ENCODE measurements around the gene FANCD2. TPM values are rescaled to one million over a fixed set of nuclear protein-coding genes. Genes with fewer than 3 reads are reported as not detected.
"Not testable (repeated sequence)": the region's sequence is repeated elsewhere in the genome, so short reads cannot be mapped to it uniquely, and the experiment has no call there.

The FANCD2 gene
- 7.1 and 13.6 TPM in 2 replicates for total RNA-seq (2014; rRNA removed; shearing (Covaris generic); ENCODE audit: low replicate concordance)

DNA sequence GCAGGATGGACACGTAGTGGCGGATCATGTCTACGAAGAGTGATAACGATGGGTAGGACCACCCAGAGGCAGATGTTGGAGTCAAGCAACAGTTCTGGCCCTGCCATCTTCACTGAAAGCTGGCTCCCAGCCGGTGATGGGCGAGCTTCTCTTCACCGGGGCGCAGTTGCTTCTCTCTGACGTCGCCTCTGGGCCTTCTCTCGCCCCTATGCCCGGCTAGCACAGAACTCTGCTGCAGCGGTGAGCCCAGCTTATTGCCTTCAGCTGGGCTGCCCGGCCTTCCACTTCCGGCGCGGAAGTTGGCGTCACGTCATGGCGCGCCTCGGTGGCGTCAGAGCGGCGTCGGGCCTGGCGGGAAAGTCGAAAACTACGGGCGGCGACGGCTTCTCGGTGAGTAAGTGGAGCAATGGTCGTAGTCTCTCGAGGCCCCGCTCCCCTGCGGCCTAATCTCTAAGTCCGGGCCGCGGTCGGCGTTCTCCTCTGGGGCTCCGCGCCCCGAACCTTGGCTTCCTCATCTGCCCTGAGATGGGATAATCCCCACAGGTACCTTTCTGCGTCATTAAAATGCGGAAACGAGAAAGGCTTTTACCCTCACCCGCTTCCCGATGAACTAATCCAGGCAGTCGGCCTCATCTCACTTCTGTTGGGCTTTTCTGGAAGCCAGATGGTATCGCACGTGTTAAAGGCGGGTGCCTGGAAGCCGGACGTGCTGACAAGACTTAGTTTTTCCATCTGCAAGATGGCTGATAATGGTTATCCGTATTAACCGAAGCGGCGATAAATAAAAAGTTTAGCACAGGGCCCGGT, at the start of gene FANCD2:
FANCD2 (plus strand) TSS at position 354 of the 807 bp plus-strand sequence. CDS start 2,221 bp downstream, outside the sequence.
- H3K27me3 ChIP-seq, result no peaks in the 10 kb centered on the region
- H3K4me3 ChIP-seq, result peak within 1 kb of the TSS; percentile 57
- no peaks in the 10 kb centered on the region for H3K9me3 ChIP-seq
- peaks cover 3% of the 10 kb centered on the region; the same call in 1 of the 2 replicates for H3K36me3 ChIP-seq
- DNase-seq, result peak; percentile 81

DNA sequence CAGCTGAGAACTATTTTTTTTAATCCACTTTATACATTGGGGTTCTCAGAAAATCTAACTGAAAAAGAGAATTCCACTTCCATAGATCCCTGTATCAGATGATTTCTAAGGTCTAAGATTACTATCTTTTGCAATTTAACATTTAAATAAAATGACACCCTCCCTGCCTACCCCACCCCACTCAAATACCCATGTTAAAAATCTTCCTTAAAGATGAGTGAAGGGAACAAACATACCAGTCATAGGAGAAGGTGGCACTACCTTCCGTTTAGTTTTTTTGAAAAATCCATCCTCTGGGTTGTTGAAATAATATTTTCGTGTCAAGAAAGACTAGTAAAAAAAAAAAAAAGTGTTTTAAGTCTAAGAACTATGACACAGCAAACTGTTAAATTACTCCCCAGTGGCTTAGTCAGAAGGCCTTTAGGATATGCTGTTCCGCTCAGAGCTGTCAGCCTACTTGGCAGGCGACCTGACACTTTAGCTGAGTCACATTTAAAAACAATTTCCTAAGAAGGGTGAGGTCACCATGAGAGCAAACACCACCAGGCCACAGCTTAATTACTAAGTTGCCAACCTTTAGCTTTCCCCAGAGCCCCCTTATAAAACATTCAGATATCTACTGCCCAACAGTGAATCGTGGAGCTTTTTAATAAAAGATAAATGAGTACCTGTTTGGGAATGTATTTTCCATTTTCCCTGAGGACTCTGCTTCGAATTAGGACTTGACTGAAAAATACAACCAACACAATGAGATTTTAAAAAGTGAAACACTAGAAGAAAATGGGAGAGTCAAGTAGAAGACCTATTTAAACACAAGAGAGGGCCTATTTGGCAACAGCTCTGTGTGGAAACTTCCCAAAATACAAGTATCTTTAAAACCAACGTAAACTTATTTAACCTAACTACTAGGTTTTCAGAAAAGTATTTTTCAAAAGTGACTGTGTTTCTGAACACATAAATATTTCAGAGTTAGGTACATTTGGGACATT, 49.2 kb upstream of the FANCD2 start:
- no peak overlapping the region for H3K4me3 ChIP-seq
- no peaks in the 10 kb centered on the region for H3K27me3 ChIP-seq

DNA sequence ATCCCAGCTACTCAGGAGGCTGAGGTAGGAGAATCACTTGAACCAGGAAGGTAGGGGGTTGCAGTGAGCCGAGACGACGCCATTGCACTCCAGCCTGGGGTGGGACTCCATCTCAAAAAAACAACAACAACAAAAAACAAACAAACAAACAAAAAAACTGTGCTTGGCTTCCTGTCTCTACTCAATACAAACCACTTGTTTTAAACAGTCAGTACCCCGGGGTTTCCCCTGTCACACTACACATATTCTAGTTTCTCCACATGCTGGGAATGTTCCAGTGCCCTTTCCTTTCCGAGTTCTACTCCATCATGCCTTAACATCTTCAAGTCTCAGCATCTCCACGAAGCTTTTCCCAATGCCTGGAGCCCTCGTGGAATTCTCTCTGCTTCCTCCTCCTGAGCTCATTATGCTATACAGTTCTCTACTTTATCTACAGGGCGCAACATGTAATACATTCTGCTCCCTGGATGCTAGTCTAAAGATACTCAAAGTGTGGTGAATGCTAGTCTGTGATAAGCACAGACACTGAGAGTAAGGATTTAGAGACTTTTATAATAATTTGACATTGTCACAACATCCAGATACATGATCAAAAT, 47.4 kb upstream of the FANCD2 start:
- H3K9me3 ChIP-seq, result no peaks in the 10 kb centered on the region
- no peaks in the 10 kb centered on the region for H3K27me3 ChIP-seq
- peaks cover 2% of the 10 kb centered on the region; the same call in 1 of the 2 replicates for H3K36me3 ChIP-seq
- no peak for DNase-seq
- no peak overlapping the region for H3K4me3 ChIP-seq

More for the DNA sequence above, 49.2 kb upstream of the FANCD2 start:
- H3K9me3 ChIP-seq, result no peaks in the 10 kb centered on the region
- peak; percentile 83 for DNase-seq
- H3K36me3 ChIP-seq, result peaks cover 8% of the 10 kb centered on the region; the same call in 1 of the 2 replicates

DNA sequence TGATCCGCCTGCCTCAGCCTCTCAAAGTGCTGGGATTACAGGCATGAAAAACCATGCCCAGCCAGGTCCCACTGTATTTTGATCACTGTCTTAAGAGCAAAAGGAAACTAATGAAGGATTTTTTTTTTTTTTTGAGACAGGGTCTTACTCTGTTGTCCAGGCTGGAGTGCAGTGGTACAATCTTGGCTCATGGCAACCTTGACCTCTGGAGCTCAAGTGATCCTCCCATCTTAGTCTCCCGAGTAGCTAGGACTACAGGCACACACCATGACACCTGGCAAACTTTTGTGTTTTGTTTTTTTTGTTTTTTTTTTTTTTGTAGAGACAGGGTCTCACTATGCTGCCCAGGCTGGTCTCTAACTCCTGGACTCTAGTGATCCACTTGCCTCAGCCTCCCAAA, 46.0 kb upstream of the FANCD2 start:
- no peak overlapping the region for H3K4me3 ChIP-seq
- H3K9me3 ChIP-seq, result no peaks in the 10 kb centered on the region
- H3K27me3 ChIP-seq, result no peaks in the 10 kb centered on the region
- peaks cover 2% of the 10 kb centered on the region; the same call in 1 of the 2 replicates for H3K36me3 ChIP-seq
- DNase-seq, result no peak

DNA sequence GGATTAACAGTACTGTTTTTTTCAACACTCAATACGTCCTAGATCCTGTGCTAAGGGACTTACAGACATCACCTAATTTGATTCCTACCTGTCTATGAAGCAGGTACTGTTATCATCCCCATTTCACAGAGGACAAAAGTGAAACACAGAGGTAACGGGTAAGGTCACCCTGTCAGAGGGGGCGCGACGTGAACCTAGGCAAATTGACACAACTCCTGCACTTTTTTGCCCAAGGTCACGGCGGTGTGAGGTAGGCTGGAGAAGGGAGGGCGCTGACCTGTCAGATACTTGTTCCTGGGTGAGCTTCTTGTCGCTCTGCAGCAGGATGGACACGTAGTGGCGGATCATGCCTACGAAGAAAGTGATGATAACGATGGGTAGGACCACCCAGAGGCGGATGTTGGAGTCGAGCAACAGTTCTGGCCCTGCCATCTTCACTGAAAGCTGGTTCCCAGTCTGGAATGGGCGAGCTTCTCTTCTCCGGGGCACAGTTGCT, 40.0 kb upstream of the FANCD2 start:
- H3K36me3 ChIP-seq, result no peaks in the 10 kb centered on the region; the same call in 1 of the 2 replicates
- no peaks in the 10 kb centered on the region for H3K27me3 ChIP-seq
- no peak for DNase-seq
- no peaks in the 10 kb centered on the region for H3K9me3 ChIP-seq
- peak overlapping the region; percentile 82 for H3K4me3 ChIP-seq

DNA sequence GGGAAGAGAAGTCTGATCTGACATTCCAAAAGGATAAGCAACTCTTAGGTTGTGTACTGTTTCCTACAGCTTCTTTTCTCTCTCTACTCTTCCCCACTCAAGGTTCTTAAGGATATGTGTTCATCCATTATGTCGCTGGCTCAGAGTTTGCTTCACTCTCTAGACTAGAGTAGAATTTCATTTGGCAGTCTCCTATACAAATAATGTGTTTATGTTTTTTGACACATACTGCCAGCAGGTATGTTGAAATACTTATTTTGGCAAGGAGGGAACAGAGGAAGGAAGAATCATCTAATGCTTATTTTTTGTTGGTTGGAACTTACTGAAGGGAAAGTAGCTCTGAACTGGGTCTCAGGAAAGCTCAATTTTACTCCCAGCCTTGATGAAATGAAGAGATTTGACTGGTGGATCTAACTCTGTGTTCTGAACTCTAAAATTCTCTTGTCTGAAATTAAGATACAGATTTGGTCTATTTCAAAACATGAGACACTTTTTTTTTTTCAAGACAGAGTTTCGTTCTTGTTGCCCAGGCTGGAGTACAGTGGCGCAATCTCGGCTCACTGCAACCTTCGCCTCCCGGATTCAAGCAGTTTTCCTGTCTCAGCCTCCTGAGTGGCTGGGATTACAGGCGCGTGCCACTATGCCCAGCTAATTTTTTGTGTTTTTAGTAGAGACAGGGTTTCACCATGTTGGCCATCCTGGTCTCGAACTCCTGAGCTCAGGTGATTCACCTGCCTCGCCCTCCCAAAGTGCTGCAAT, 32.0 kb upstream of the FANCD2 start:
- Histone ChIP-seq H3K9me3 (no peaks in the 10 kb centered on the region), H3K4me3 (no peak overlapping the region), H3K36me3 (peaks cover 23% of the 10 kb centered on the region), H3K27me3 (no peaks in the 10 kb centered on the region)
- DNase-seq, result no peak

DNA sequence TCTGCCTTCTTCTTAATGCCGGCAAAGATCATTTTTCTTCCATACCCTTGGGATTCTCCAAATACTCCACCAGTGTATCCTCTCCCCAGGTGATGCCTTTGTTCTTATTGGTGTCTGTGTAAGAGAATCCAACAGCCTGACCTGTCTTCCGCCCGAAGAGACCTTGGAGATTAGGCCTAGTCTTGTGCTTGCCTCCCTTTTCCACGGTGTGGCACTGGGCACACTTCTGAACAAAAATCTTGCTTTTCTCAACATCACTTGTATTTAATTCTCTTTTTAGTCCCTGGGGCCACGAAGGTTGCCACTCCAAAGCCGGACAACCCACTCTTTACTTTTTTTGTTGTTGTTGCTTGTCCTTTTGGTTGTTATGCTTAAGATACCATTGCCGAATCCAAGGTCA, 25.6 kb upstream of the FANCD2 start:
- Histone ChIP-seq H3K4me3 (no peak overlapping the region), H3K36me3 (peaks cover 26% of the 10 kb centered on the region), H3K27me3 (no peaks in the 10 kb centered on the region), H3K9me3 (no peaks in the 10 kb centered on the region)
- DNase-seq, result no peak

DNA sequence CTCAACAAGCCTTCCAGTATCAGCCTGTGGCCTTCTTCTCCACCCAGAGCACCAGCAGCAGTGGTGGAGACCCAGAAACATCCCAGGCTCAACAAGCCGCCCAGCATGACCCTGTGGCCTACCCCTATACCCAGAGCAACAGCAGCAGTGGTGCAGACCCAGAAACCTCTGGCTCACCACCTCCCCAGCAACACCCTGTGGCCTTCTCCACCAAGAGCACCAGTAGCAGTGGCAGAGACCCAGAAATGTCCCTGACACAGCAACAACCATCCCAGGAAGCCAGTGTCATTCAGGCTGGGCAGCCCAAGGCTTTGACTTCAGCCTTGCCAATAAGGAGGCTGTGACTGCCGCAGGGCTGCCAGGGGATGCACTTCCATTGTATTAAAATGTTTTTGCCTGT, 23.3 kb upstream of the FANCD2 start:
- DNase-seq, result no peak
- Histone ChIP-seq H3K36me3 (peaks cover 17% of the 10 kb centered on the region), H3K9me3 (no peaks in the 10 kb centered on the region), H3K4me3 (no peak overlapping the region), H3K27me3 (no peaks in the 10 kb centered on the region)

DNA sequence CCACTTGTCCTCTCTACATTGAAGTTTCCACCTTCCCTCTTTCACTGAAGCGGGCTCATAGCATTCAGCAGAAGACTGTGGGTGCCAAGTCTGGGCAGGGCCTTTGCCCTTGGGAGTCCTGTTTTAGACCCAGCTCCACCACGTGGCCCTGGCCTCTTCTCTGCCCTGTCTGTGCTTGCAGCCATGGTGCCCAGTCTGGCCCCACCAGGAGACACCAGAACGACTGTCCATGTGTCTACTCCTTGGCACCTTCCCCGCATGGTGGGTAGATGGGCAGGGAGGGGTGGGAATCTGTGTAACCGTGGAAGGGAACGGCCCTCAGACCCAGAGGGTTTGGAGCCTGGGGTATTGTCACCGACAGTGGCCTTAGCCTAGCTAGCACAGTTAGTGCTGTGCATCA, 21.7 kb upstream of the FANCD2 start:
- H3K27me3 ChIP-seq, result no peaks in the 10 kb centered on the region
- peaks cover 8% of the 10 kb centered on the region for H3K36me3 ChIP-seq
- H3K4me3 ChIP-seq, result no peak overlapping the region
- no peaks in the 10 kb centered on the region for H3K9me3 ChIP-seq
- no peak for DNase-seq

DNA sequence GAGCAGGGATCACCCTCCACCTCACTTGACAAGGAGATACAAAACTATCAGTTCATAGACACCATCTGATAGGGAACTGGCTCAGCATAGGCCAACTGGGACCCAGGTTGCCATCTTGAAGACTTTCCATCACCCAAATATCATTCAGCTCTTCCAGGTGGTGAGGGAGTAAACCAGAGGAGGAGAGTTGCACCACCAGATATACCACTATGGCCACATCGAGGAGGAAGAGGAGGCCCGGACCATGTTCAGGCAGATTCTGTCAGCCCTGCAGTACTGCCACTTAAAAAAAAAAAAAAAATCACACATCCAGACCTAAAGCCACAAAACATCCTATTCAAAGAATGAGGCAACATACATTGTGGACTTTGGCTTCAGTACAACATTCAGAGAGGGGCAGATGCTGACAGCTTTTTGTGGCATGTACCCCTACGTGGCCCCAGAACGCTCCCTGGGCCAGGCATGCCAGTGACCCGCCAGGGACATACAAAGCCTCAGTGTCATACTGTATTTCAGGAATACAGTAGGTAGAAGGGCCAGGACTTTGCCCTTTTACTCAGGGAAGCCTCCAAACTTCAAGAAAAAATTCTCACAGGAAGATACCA, 21.2 kb upstream of the FANCD2 start:
- no peak for DNase-seq

DNA sequence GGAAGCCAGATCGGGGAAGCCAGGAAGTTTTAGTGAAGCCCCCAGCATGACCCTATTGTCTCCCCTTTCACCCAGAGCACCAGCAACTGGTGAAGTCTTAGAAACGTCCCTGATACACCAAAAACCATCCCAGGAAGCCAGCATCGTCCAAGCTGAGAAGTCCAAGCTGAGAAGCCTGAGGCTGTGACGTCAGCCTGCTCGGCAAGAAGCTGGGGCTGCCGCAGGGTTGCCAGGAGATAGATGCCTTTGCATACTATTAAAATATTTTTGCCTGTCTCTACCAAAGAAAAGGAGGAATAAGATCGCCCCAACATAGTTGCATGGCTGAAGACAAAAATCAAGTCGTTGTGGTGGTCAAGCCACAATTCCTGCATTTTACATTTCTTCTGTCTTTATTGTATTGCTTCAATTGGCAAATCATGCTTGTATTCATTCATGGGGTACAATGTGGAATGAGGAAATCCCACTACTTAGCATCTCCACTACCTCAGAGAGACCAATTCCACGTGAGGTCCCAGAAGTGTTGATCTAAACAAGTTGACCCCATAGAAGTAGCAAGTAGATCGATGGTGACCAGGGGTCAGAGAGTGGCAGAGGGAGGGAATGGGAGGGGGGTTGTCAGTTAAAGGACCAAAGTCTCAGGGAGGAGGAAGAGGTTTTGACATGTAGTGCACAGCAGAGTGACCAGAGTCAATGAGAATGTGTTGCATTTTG, 20.0 kb upstream of the FANCD2 start:
- DNase-seq, result no peak

More for the DNA sequence above, 21.2 kb upstream of the FANCD2 start:
- Histone ChIP-seq H3K27me3 (no peaks in the 10 kb centered on the region), H3K9me3 (no peaks in the 10 kb centered on the region), H3K4me3 (no peak overlapping the region), H3K36me3 (peaks cover 5% of the 10 kb centered on the region)

DNA sequence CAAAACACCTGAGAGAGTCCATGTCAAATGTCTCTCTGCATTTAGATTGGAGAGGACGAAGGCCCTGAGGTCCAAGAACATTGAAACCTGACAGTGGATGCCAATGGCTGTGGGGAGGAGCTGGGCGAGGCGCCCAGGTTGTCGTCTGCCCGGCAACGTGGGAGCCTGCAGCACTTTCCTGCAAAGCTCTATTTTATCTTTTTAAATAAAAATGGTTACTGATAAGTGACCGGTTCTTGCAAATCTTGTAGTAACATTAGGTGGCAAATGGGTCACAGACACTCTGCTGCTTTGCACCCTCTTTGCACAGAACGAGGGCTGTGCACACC, 19.5 kb upstream of the FANCD2 start:
- no peaks in the 10 kb centered on the region for H3K27me3 ChIP-seq
- DNase-seq, result no peak
- H3K36me3 ChIP-seq, result no peaks in the 10 kb centered on the region; the same call in 1 of the 2 replicates
- H3K9me3 ChIP-seq, result no peaks in the 10 kb centered on the region
- no peak overlapping the region for H3K4me3 ChIP-seq

More for the DNA sequence above, 20.0 kb upstream of the FANCD2 start:
- H3K36me3 ChIP-seq, result no peaks in the 10 kb centered on the region; the same call in 1 of the 2 replicates
- H3K4me3 ChIP-seq, result no peak overlapping the region
- H3K9me3 ChIP-seq, result no peaks in the 10 kb centered on the region
- H3K27me3 ChIP-seq, result no peaks in the 10 kb centered on the region

DNA sequence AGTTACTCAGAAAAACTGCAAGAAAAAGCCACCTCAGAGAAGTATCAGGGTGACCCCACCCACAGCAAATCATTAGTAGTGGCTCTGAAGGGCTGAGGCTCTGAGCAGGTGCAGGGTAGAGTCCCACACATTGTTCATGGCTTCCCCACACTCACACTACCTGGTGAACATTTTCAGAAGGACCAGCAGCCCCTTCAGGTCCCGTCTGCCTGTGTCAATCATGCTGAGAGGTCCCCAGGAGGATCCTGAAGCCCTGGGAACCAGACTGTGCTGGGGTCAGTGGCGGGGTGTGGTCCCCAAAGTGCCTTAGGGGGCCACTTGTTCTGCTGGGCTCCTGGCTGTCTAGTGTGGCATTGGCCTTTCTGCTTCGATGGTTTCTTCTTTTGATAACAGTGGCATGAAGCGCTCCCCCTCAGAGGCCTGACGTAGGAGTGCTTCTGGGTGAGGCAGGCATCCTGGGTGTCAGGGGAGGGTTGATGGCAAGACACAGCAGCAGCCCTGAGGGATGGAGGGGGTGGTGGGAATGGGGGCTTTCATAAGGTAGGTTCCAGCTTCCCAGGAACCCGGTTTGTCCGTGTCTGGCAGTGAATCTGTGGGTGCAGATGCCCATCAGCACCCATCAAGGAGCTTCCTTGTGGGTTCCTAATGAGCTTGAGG, 19.0 kb upstream of the FANCD2 start:
- Histone ChIP-seq H3K4me3 (no peak overlapping the region), H3K36me3 (no peaks in the 10 kb centered on the region), H3K27me3 (no peaks in the 10 kb centered on the region), H3K9me3 (no peaks in the 10 kb centered on the region)
- DNase-seq, result no peak

DNA sequence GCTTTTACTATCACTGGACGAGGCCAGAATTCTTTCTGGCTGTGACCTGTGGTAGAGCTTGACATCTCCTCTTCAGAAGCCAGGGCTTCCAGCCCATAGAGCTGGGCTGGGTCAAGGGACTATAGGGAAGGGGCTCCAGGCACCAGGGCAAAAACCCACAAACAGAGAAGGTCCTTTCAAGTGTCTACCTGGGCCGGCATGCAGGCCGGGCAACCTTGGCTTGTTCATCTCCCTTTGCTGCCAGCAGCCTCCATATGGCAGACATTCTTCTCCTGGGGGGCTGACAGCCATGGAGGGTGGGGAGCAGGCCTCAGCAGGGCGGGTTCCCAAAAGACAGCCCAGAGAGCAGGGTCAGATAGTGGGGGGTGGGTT, 18.0 kb upstream of the FANCD2 start:
- not testable (repeated sequence) for H3K9me3 ChIP-seq, H3K27me3 ChIP-seq, DNase-seq

More for the DNA sequence above, 18.0 kb upstream of the FANCD2 start:
- H3K4me3 ChIP-seq, H3K36me3 ChIP-seq: not testable (repeated sequence)

All from MG63 (cell line).